ENCODE measurements around the gene EPHB1. TPM values are rescaled to one million over a fixed set of nuclear protein-coding genes. Genes with fewer than 3 reads are reported as not detected.

EPHB1 gene
- total RNA-seq, 1 experiment from 2014 or later: 0.57 TPM

DNA sequence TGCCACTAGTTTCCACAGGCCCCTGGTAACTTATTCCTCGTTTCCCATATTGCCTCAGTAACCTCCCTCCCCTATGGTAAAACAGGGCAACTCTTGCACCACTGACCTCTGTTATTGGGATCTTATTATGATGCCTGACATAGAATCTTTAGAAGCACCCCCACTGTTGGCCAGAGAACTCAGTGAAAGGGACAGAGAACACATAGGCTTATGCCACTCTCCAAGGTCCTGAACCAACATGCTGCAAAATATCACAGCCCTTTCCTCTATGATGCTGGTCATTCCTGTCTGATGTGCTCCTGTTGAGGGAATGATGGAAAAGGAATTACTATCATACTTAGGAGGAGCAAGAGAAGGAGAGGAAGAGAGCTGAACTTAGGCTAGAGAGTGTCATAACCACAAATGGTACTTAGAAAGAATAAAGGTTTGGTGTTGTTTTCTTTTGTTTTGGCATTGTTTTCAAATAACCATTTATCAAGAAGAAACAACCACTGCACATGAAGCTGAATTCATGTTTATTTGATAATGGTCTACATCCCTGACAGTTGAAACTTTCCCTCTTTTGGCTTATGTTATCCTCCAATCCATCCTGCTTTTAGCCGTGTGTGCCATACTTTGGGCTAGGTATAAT, 330.2 kb downstream of the EPHB1 start:
- DNase-seq (ENCODE audit: low read depth): peak; percentile 13

DNA sequence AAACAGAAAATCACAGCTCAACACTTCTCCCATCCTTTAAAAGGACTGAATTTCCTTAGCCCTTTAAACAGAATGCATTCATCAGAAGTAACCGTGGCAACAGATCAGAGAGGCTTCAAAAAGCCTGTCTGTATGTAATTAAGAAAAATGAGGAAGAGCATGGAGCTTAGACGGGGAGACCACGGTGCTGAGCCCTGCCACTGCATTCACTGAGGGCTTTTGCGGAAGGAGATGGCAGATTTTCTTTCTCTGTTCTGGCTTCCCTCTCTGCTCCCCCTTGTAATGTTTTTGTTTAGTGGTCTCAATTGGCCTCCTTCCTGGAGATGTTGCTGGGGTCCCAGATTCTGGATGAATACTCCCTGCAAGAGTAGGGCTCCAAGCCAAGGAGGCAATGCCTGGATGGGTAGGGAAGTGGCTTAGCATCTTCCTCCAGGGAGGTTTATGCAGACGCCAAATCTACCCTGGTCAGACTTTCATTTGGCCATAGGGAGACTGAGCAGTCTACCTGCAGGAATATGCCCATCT, 332.9 kb downstream of the EPHB1 start:
- DNase-seq (ENCODE audit: low read depth): no peak

GRCh38 chr3:135128818-135129217, 333.8 kb downstream of the EPHB1 start:
- no peak for DNase-seq (ENCODE audit: low read depth)

GRCh38 chr3:135131290-135131689, 336.2 kb downstream of the EPHB1 start:
- no peak for DNase-seq (ENCODE audit: low read depth)

DNA sequence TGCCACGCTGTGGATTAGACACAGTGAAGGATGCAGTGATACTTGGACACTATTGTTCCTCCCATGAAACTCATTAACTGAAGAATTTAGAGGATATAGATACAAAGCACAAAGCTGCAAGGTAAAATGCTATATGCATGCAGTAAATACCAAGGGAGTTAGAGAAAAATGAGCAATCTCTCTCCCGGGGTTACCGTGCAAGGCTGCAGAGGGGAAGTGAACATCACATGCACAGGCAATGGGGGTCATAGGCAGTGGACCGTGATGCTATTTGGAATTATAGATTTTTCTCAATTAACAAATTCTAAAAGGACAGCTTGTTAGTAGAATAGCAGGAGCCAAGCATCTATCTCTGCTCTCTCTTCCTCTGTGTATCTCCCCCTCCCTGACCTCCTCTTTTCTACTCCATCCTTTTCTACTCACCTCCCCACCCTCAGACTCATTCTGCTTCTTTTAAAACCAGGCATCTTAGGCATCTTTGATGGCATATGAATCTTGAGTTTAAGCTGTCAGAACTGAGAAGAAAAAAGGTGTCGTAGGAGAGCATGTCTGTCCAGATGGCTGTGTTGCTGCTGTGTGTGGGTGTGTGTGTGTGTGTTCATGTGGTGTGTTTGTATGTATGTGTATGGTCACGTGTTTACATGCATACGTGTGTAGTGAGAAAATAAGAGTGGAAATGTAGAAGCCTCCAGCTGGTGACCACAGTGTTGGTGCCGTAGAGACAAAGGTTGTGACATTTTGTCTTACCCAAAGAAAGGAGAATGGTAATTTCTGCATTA, 339.0 kb downstream of the EPHB1 start:
- no peak for DNase-seq (ENCODE audit: low read depth)

DNA sequence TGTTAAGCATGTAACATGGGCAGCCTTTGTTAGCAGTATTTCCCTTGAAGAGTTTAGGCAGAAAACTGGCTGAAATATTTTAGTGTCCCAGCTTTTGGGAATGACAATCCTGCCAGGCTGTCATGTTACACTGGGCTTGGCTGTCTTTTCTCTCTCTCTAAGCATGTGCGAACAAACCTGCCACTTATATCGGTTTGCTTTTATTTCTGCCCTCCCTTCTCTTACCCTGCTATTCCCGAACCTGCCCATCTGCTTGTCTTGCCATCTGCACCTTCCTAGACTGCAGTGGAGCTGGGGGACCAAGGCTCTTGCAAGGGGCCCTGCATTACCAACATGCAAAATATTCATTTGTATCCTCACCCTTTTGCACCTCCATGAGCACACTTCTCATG, 339.6 kb downstream of the EPHB1 start:
- DNase-seq (ENCODE audit: low read depth): no peak

DNA sequence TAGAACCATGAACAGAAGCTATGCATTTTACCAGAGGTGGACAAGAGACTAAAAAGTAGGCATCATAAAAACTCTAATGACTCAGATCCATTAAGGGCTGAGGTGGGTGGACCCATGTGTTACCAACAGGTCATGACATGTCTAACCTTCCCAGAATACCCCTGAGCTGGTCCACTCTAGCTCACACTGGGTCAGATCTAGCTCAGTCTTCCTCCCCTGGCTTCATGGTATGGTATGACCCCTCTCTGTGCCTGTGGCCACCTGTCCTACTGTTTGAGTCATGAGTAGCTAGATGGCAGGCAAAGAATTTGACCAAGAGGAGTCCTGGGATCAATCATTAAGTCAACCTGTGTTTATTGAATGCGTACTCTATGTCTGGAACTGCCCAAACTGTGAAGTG, 340.4 kb downstream of the EPHB1 start:
- DNase-seq (ENCODE audit: low read depth): no peak

DNA sequence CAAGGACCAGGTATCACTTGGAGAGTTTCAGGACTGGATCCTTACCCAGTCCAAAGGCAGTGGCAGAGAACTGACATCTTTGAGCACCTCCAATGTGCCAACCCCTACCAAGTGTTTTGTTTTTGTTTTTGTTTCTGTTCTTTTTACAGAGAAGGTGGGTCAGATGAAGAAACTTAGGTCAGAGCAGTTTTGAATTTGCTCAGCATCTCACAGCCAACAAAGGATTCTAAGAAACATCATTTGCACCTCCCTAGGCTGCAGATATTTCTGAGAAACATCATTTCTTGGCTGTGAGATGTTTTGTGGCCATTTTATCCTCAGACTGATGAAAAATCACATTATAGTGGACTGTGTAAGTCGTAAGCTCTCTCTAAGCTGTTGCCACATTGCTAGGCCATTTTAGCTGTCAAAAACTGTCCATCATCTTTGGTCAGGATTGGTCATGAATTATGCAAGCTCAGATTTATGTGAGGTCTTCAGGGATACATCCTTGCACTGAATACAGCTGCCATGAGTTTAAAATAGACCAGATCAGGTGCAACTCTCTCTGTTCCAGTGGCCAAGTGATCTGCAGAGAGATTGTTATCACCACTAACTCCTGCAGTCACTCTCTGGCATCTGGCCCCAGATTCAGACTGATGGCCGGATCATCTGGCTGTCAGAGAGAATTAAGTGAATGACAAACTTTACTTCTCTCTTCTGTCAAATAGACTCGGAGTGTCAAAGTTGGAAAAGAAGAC, 341.5 kb downstream of the EPHB1 start:
- no peak for DNase-seq (ENCODE audit: low read depth)

DNA sequence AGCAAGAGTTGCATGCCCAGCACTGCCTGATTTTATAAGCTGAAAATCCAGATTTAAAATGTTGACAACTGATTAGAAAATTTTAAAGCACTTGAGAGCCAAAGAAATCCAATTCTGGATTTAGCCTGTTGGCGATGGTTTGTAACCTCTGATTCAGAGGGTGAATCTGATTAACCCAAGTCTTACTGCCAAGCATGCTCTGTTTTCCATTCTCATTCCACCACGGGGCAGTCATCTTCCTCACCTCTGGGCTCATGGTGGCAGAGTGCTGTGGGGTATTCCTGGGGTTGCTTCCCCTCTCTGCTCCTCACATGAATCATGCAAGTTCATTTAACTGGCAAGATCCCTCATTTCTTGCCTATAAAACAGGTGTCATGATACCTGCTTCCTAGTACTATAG, 342.2 kb downstream of the EPHB1 start:
- no peak for DNase-seq (ENCODE audit: low read depth)

- DNase-seq (ENCODE audit: low read depth): no peak
These were observed 343.7 kb downstream of the EPHB1 start for GRCh38 chr3:135138776-135139175.

DNA sequence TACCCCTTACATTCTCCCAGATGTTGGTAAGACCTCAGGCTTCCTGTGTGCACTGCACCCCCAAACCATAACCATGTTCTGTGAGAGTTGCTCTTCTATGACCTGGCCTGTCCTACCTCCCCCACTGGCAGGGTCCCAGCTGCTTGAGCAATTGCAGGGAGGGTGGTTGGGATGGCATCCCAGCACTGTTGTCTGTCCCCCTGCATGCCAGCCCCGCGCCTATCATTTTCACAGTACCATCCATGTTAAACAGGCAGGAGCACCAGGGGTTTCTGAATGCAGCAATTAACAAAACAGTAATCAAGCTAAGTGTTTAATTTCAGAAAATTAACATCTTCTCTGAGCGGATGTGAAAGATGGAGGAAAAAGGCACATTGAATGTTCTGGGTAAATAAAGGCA, 345.5 kb downstream of the EPHB1 start:
- DNase-seq (ENCODE audit: low read depth): no peak

GRCh38 chr3:135141160-135141559, 346.1 kb downstream of the EPHB1 start:
- DNase-seq (ENCODE audit: low read depth): no peak

GRCh38 chr3:135141672-135142071, 346.6 kb downstream of the EPHB1 start:
- DNase-seq (ENCODE audit: low read depth): no peak

- DNase-seq (ENCODE audit: low read depth): no peak
These were observed 347.5 kb downstream of the EPHB1 start for GRCh38 chr3:135142530-135142929.

- DNase-seq (ENCODE audit: low read depth): no peak
These were observed 348.4 kb downstream of the EPHB1 start for GRCh38 chr3:135143474-135143873.

GRCh38 chr3:135145581-135145980, 350.5 kb downstream of the EPHB1 start:
- no peak for DNase-seq (ENCODE audit: low read depth)

- DNase-seq (ENCODE audit: low read depth): no peak
These were observed 352.6 kb downstream of the EPHB1 start for GRCh38 chr3:135147657-135148056.

- no peak for DNase-seq (ENCODE audit: low read depth)
These were observed 353.4 kb downstream of the EPHB1 start for GRCh38 chr3:135148398-135149020.

DNA sequence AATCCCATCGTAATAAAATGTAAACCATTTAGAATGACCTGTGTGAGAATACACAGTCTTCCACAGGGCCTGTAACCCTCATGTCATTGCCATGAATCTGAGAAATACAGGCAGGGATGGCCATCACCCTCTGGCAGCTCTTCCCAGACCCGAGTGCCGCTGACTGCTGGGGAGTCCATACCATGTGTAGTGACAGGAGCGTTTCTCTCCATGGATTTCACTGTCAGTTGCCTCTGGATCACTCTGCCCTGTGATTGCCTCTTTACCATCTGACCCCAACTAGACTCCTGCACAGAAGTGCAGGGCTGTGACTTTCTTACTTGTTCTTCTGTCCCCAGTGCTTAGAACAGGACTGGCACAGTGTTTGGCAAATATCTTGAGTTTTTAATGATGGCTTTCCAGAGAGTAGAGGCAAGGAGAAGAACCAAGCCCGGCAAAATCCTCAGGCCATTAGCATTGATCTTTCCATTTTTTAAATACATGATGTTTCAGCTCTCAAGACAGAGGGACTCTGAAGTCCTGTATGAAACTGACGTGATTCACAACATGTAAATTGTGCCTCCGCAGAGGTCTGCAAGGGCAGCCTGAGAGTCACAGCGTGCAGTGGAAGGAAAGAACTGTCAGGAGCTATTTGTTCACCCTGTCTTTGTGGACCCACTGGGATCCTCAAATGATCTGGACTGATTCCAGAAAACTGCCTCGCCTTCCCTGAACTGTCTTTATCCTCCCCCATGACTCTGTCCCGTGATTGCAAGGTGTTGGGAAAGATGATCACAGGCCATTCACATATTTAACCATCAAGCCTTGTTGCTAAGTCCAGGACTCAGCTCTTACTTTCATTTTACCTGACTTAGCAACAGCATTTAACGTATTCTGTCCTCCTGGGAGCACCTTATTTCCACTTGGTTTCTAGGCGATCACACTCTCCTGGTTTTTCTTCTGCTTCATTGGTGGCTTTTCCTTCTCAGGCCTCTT, 354.9 kb downstream of the EPHB1 start:
- no peak for DNase-seq (ENCODE audit: low read depth)

DNA sequence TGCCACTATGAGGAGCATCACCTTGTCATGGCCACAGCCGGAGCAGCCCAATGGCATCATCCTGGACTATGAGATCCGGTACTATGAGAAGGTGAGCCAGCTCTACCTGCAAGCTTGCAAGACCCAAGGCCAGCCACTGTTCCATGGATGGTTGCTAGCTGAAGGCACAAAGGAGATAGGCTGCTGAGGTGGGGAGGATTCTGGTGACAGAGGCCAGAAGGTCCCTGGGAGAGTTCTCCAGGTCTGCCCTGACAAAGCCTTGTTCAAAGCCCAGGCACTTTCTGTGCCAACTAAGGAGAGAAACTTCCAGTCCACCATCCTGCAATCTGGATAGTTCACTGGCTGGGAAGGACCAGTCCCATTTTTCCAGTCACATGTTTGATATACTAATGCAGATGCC, 359.1 kb downstream of the EPHB1 start:
- no peak for DNase-seq (ENCODE audit: low read depth)

- DNase-seq (ENCODE audit: low read depth): no peak
These were observed 360.2 kb downstream of the EPHB1 start for GRCh38 chr3:135155228-135155627.
